ENCODE results near the gene SET.

- no peak for TF ChIP-seq EZH2 (IDR thresholded peaks at IDR 0.05; ENCODE audit: low read length)
- no peak for TF ChIP-seq CTCF (optimal IDR thresholded peaks at IDR 0.05 in 1 of 3, IDR thresholded peaks at IDR 0.05 in 1 of 3, conservative IDR thresholded peaks at IDR 0.05 in 1 of 3; ENCODE audit: extremely low read depth in 1 of 3, insufficient read depth in 2 of 3, low read length in 3 of 3)
These were observed 15.3 kb downstream of the SET start for GRCh38 chr9:128704356-128704670.
